ENCODE measurements around the gene PACS2.

GRCh38 chr14:105377555-105378182 lies 63.1 kb downstream of the PACS2 start:
- no peak for TF ChIP-seq EZH2phosphoT487 (IDR thresholded peaks at IDR 0.05; ENCODE audit: borderline replicate concordance)
- TF ChIP-seq CTCF (conservative IDR thresholded peaks at IDR 0.05; ENCODE audit: low read length) = no peak
